ENCODE results near the gene MYO7B. TPM values are rescaled to one million over a fixed set of nuclear protein-coding genes. Genes with fewer than 3 reads are reported as not detected.

MYO7B gene
- total and polyA plus RNA-seq, 9 donors, result 0.05 to 0.95 (median 0.25) TPM; not detected in 3

DNA sequence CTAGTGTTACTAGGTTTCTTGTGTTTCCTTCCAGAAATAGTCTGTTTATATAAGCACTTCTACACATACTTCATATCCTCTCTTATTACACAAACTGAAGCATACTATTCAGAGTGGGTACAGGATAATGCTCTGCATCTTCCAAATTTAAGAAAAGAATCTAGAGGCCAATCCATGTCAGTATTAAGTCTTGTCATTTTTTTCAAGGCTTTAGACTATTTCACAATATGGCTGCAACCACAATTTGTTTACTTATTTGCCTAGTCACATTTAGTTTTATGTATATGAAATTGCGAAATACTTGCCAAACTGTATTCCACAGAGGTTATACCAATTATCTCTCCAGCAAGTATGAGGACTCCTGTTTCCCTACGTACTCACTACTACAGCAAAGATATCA is 37.1 kb upstream of the MYO7B start:
- WGBS, 3 donors, result 91 to 96% (median 94%) methylated on average over 2 of the region's 2 CpGs
- Histone ChIP-seq H3K36me3 (no peaks in the 10 kb centered on the region), H3K4me1 (ENCODE audit: insufficient read depth) (no peaks in the 10 kb centered on the region), H3K9me3 (no peaks in the 10 kb centered on the region), H3K27ac (no peak overlapping the region), H3K27me3 (no peaks in the 10 kb centered on the region), H3K4me3 (no peak overlapping the region)
- intact Hi-C loops (cut with DNase I), result no loop called here
- no peak for TF ChIP-seq EP300 (IDR thresholded peaks at IDR 0.05)
- no peak for TF ChIP-seq POLR2A (IDR thresholded peaks at IDR 0.05)
- TF ChIP-seq, protein P1, sequence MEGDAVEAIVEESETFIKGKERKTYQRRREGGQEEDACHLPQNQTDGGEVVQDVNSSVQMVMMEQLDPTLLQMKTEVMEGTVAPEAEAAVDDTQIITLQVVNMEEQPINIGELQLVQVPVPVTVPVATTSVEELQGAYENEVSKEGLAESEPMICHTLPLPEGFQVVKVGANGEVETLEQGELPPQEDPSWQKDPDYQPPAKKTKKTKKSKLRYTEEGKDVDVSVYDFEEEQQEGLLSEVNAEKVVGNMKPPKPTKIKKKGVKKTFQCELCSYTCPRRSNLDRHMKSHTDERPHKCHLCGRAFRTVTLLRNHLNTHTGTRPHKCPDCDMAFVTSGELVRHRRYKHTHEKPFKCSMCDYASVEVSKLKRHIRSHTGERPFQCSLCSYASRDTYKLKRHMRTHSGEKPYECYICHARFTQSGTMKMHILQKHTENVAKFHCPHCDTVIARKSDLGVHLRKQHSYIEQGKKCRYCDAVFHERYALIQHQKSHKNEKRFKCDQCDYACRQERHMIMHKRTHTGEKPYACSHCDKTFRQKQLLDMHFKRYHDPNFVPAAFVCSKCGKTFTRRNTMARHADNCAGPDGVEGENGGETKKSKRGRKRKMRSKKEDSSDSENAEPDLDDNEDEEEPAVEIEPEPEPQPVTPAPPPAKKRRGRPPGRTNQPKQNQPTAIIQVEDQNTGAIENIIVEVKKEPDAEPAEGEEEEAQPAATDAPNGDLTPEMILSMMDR (IDR thresholded peaks at IDR 0.05), result no peak
- DNase-seq, result no peak

DNA sequence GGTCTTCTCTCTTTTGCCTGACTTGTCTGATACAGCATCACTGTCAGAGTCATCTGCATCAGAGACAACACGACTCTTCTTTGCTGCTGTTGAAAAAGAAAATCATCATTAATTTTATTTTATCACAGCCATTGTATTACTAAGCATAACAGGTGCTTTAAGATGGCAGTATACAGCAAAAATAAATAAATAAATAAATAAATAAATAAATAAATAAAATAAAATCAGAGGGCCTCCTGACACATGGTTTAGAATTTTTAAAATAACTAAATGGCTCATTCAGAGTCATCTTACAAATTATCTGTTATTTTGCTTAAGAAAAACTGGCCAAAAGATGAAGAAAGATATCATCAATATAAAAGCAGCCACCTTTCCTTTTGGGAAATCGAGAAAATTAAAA is 32.0 kb upstream of the MYO7B start:
- Histone ChIP-seq H3K27me3 (no peaks in the 10 kb centered on the region), H3K36me3 (no peaks in the 10 kb centered on the region), H3K4me1 (ENCODE audit: insufficient read depth) (peaks cover 3% of the 10 kb centered on the region), H3K9me3 (no peaks in the 10 kb centered on the region), H3K27ac (no peak overlapping the region), H3K4me3 (no peak overlapping the region)
- no peak for TF ChIP-seq EP300 (IDR thresholded peaks at IDR 0.05)
- TF ChIP-seq POLR2A (IDR thresholded peaks at IDR 0.05), result no peak
- intact Hi-C loops (cut with DNase I), result no loop called here
- no peak for DNase-seq
- 93 to 98% (median 95%) methylated on average over 2 of the region's 2 CpGs for WGBS, 3 donors

DNA sequence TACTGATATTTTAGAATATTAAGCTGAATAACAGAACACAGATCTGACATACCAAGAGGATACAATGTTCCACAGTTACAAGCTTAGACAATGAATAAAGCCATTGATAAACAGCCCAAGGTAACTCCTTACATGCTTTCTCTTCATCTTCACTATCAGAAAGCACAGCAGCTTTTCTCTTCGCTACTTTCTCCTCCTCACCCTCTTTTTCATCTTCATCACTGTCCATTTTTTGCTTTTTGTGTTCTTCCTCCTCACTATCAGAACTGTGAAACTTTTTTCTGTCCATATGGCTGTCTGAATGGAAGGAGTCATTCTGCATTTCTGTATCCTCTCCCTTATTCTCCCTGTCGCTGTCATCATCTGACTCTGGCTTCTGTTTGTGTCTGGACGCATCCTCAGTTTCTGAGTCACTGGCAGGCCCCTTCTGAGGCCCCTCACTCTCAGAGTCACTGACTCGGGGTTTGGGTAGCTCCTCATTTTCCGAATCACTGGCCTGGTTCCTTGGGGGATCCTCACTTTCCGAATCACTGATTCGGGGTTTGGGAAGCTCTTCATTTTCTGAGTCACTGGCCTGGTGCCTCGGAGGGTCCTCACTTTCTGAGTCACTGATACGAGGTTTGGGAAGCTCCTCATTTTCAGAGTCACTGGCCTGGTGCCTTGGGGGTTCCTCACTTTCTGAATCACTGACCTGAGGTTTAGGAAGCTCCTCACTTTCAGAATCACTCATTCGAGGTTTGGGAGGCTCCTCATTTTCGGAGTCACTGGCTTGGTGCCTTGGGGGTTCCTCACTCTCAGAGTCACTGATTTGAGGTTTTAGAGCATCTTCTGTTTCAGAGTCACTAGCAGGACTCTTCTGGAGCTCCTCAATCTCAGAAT is 30.7 kb upstream of the MYO7B start:
- no peaks in the 10 kb centered on the region for H3K9me3 ChIP-seq
- H3K36me3 ChIP-seq, result no peaks in the 10 kb centered on the region
- H3K27me3 ChIP-seq, result no peaks in the 10 kb centered on the region
- H3K27ac ChIP-seq, result no peak overlapping the region
- no peak for DNase-seq
- intact Hi-C loops (cut with DNase I), result no loop called here
- WGBS, 3 donors, result 91 to 92% (median 92%) methylated on average over 11 of the region's 11 CpGs
- H3K4me3 ChIP-seq, result no peak overlapping the region
- peaks cover 6% of the 10 kb centered on the region for H3K4me1 ChIP-seq (ENCODE audit: insufficient read depth)
- TF ChIP-seq, protein P1 (IDR thresholded peaks at IDR 0.05), result no peak
- TF ChIP-seq POLR2A (IDR thresholded peaks at IDR 0.05) (no peak), EP300 (IDR thresholded peaks at IDR 0.05) (no peak)

DNA sequence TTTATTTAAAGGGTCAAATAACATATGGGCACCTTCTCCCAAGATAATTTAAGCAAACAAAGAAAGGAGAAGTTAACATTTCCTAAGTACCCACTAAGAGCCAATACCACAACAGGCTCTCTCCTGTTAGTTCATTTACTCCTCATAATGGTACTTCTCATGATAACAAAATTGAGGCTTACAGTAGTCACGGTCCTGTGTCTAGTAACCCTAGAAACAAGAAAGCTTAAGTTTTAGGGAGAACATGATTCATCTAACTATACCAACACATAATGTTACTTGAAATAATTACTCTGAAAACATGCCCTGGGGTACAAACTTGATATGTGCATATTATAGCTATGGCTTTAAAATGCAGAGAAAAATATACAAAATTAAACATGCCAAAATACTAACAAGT is 29.0 kb upstream of the MYO7B start:
- H3K4me3 ChIP-seq, result no peak overlapping the region
- no peak overlapping the region for H3K27ac ChIP-seq
- no peaks in the 10 kb centered on the region for H3K36me3 ChIP-seq
- DNase-seq, result no peak
- no peaks in the 10 kb centered on the region for H3K9me3 ChIP-seq
- peaks cover 6% of the 10 kb centered on the region for H3K4me1 ChIP-seq (ENCODE audit: insufficient read depth)
- no peaks in the 10 kb centered on the region for H3K27me3 ChIP-seq
- intact Hi-C loops (cut with DNase I), result no loop called here
- TF ChIP-seq POLR2A (IDR thresholded peaks at IDR 0.05), result no peak
- TF ChIP-seq, protein P1 (IDR thresholded peaks at IDR 0.05), result no peak
- no peak for TF ChIP-seq EP300 (IDR thresholded peaks at IDR 0.05)
- WGBS, 3 donors, result 35 to 66% (median 58%) methylated on average over 1 of the region's 1 CpG

DNA sequence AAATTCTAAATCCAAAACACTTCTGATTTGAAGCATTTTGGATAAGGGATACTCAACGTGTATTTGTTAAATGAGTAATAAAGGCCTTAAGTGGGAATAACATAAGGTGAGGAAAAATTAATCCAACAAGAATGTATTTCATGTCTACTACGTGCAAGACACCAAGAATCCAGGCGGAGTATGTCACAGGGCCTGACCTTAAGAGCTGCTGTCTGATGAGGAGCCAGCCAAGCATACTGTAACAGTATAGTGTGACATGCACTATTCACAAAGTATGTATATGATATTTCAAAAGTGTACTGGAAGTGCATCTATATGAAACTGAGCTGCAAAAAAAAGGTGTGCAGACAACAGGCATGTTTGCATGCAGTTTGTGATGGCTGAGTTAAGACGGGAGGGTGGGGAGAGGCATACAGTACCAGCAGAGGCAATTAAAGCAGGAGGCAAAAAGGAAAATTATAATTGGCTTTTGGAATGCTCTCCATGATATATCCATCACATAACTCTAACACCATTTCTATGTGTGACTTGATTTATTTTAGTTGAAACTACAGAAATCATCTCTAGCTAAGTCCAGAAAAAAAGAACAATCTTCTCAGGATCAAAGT is 27.4 kb upstream of the MYO7B start:
- Histone ChIP-seq H3K4me1 (ENCODE audit: insufficient read depth) (peaks cover 6% of the 10 kb centered on the region), H3K4me3 (no peak overlapping the region)
- intact Hi-C loops (cut with DNase I), result no loop called here

More for the DNA sequence above, 27.4 kb upstream of the MYO7B start:
- no peaks in the 10 kb centered on the region for H3K9me3 ChIP-seq
- no peaks in the 10 kb centered on the region for H3K36me3 ChIP-seq
- DNase-seq, result no peak
- H3K27ac ChIP-seq, result no peak overlapping the region
- WGBS, 3 donors, result 62 to 73% (median 68%) methylated on average over 4 of the region's 4 CpGs
- TF ChIP-seq EP300 (IDR thresholded peaks at IDR 0.05) (no peak), POLR2A (IDR thresholded peaks at IDR 0.05) (no peak)
- TF ChIP-seq, protein P1 (IDR thresholded peaks at IDR 0.05), result no peak
- H3K27me3 ChIP-seq, result no peaks in the 10 kb centered on the region
